ENCODE data around the gene PIK3R2. TPM values are rescaled to one million over a fixed set of nuclear protein-coding genes. Genes with fewer than 3 reads are reported as not detected.

The PIK3R2 gene
- total and polyA plus RNA-seq, 7 donors: 1.8 to 18.0 (median 7.9) TPM

GRCh38 chr19:18170714-18171255 is 17.8 kb downstream of the PIK3R2 start:
- Histone ChIP-seq H3K4me3 (no peak overlapping the region), H3K27ac (peak overlapping the region; percentile 42 to 57 (median 54)), H3K4me1 (peaks cover 0 to 20% (median 13%) of the 10 kb centered on the region in 4 donors), H3K9me3 (no peaks in the 10 kb centered on the region), H3K27me3 (no peaks in the 10 kb centered on the region), H3K36me3 (peaks cover 15 to 41% (median 24%) of the 10 kb centered on the region in 4 donors)
- TF ChIP-seq POLR2AphosphoS5 (IDR thresholded peaks at IDR 0.05): peak in 3 of 4 donors; percentile 41 to 53 (median 51)
- no peak for TF ChIP-seq POLR2A (IDR thresholded peaks at IDR 0.05)
- 26 to 52% methylated on average over 16 of the region's 16 CpGs for WGBS, 2 donors
- no peak for DNase-seq
- intact Hi-C loops (cut with DNase I): no loop called here

- TF ChIP-seq CTCF (IDR thresholded peaks at IDR 0.05): no peak
- TF ChIP-seq POLR2AphosphoS5 (IDR thresholded peaks at IDR 0.05): no peak
- TF ChIP-seq POLR2A (IDR thresholded peaks at IDR 0.05): no peak
- TF ChIP-seq EP300 (IDR thresholded peaks at IDR 0.05): no peak
- no peak for DNase-seq
- intact Hi-C loops (cut with DNase I): no loop called here
- Histone ChIP-seq H3K36me3 (peaks cover 7 to 32% (median 15%) of the 10 kb centered on the region in 4 donors), H3K4me3 (no peak overlapping the region), H3K4me1 (peaks cover 0 to 20% (median 13%) of the 10 kb centered on the region in 4 donors), H3K27ac (peak overlapping the region; percentile 42 to 57 (median 56)), H3K9me3 (no peaks in the 10 kb centered on the region), H3K27me3 (no peaks in the 10 kb centered on the region)
- 77 to 86% methylated on average over 8 of the region's 8 CpGs for WGBS, 2 donors
These were observed 18.8 kb downstream of the PIK3R2 start for GRCh38 chr19:18171605-18172327.

- peaks cover 0 to 20% (median 13%) of the 10 kb centered on the region in 4 donors for H3K4me1 ChIP-seq
- H3K27ac ChIP-seq: peak overlapping the region in 3 of 4 donors; percentile 55 to 75 (median 56)
- 76 to 90% methylated on average over 7 of the region's 7 CpGs for WGBS, 2 donors
- intact Hi-C loops (cut with DNase I): no loop called here
- TF ChIP-seq EP300 (IDR thresholded peaks at IDR 0.05) (no peak), POLR2A (IDR thresholded peaks at IDR 0.05) (no peak), CTCF (IDR thresholded peaks at IDR 0.05) (no peak)
- H3K4me3 ChIP-seq: no peak overlapping the region
- H3K36me3 ChIP-seq: peaks cover 0 to 24% (median 8%) of the 10 kb centered on the region in 4 donors
- H3K9me3 ChIP-seq: no peaks in the 10 kb centered on the region
- H3K27me3 ChIP-seq: no peaks in the 10 kb centered on the region
- no peak for DNase-seq
These were observed 19.5 kb downstream of the PIK3R2 start for GRCh38 chr19:18172331-18173053.

GRCh38 chr19:18173054-18173571 is 20.1 kb downstream of the PIK3R2 start:
- intact Hi-C loops (cut with DNase I): no loop called here
- H3K9me3 ChIP-seq: no peaks in the 10 kb centered on the region
- peak in 1 of 4 donors; percentile 16 for TF ChIP-seq POLR2AphosphoS5 (IDR thresholded peaks at IDR 0.05)
- TF ChIP-seq EP300 (IDR thresholded peaks at IDR 0.05): peak in 2 of 4 donors; percentile 12 to 36
- no peak for TF ChIP-seq POLR2A (IDR thresholded peaks at IDR 0.05)
- no peak for TF ChIP-seq CTCF (IDR thresholded peaks at IDR 0.05)
- peak overlapping the region; percentile 49 to 80 (median 66) for H3K4me3 ChIP-seq
- 44 to 62% methylated on average over 18 of the region's 18 CpGs for WGBS, 2 donors
- H3K4me1 ChIP-seq: peaks cover 0 to 20% (median 13%) of the 10 kb centered on the region in 4 donors
- peak overlapping the region; percentile 3 to 75 (median 56) for H3K27ac ChIP-seq
- H3K27me3 ChIP-seq: no peaks in the 10 kb centered on the region
- peaks cover 0 to 18% (median 5%) of the 10 kb centered on the region in 4 donors for H3K36me3 ChIP-seq
- peak; percentile 86 for DNase-seq

Measured in sigmoid colon (tissue), 7 donors.